ENCODE data around the gene RALGAPA2. TPM values are rescaled to one million over a fixed set of nuclear protein-coding genes. Genes with fewer than 3 reads are reported as not detected.

RALGAPA2 gene
- total RNA-seq, 2 donors from 2014 or later = 36.5 to 53.2 TPM

DNA sequence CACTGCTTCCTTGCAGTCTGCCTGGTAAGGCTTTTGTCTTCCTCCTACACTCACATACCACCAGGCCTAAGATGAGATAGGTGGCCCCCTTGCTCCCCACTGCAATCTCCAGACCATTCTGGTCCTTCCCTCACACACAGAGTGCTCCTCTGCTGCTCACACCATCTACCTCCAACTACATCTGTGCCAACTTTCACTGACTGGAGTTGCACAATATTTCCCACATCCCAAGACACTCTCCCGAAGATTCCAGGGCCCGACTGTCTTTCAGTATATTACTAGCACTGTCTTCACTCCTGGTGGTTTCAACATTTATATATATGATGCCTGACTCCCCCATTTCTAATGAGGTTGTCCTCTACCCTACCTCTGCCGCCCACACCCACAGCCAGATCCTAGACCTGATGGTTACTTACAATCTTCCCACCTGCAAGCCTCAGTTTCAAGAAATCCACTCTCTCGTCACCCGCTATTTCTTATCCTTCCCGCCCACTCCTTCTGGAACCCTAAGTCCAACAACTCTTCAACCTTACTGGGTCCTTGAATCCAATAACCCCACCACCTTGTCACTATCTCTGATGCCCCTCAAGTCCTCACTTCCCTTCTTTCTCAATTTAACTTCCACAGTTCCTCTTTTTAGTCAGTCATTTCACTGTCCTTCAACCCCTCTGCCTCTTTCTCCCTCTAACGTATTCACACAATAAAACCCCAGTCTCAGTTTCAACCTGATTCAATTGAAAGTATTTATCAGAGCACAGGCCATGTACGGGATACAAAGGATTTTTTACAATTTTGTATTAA lies 21.6 kb downstream of the RALGAPA2 start:
- peaks cover 6% of the 10 kb centered on the region for H3K4me1 ChIP-seq (replicated peaks)
- no peaks in the 10 kb centered on the region for H3K36me3 ChIP-seq
- H3K27ac ChIP-seq = no peak overlapping the region
- no peak overlapping the region for H3K4me3 ChIP-seq
- H3K9me3 ChIP-seq = no peaks in the 10 kb centered on the region
- intact Hi-C loops (cut with DNase I) = no loop called here
- TF ChIP-seq POLR2A (IDR thresholded peaks at IDR 0.05) (no peak), POLR2AphosphoS5 (IDR thresholded peaks at IDR 0.05) (no peak)
- TF ChIP-seq, protein P1, sequence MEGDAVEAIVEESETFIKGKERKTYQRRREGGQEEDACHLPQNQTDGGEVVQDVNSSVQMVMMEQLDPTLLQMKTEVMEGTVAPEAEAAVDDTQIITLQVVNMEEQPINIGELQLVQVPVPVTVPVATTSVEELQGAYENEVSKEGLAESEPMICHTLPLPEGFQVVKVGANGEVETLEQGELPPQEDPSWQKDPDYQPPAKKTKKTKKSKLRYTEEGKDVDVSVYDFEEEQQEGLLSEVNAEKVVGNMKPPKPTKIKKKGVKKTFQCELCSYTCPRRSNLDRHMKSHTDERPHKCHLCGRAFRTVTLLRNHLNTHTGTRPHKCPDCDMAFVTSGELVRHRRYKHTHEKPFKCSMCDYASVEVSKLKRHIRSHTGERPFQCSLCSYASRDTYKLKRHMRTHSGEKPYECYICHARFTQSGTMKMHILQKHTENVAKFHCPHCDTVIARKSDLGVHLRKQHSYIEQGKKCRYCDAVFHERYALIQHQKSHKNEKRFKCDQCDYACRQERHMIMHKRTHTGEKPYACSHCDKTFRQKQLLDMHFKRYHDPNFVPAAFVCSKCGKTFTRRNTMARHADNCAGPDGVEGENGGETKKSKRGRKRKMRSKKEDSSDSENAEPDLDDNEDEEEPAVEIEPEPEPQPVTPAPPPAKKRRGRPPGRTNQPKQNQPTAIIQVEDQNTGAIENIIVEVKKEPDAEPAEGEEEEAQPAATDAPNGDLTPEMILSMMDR (IDR thresholded peaks at IDR 0.05) = no peak
- WGBS = 90% methylated on average over 8 of the region's 8 CpGs
- no peaks in the 10 kb centered on the region for H3K27me3 ChIP-seq (replicated peaks; ENCODE audit: insufficient read depth)
- DNase-seq (ENCODE audit: low spot score) = no peak

DNA sequence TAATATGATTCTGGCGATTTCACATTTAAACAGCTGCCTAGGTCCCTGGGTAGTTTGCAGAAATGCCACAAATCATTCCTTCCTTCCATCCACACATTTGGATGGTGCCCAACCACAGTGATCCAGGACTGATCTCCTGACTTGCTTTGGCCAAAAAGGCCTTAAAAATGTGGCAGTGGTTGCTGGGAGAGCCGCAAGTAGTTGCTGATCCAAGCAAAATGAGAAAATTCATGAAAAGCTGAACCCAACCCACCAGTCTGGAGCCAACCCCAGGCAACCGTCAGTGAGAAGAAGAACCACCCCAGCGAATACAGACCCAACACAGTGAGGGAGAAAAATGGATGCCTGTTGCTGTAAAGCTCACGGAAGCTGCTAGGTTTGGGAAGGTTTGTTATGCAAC lies 25.1 kb downstream of the RALGAPA2 start:
- no peak for DNase-seq (ENCODE audit: low spot score)
- Histone ChIP-seq H3K27ac (no peak overlapping the region), H3K9me3 (no peaks in the 10 kb centered on the region), H3K36me3 (no peaks in the 10 kb centered on the region), H3K27me3 (replicated peaks; ENCODE audit: insufficient read depth) (no peaks in the 10 kb centered on the region), H3K4me1 (replicated peaks) (no peaks in the 10 kb centered on the region), H3K4me3 (no peak overlapping the region)
- 94% methylated on average over 5 of the region's 5 CpGs for WGBS
- TF ChIP-seq POLR2A (IDR thresholded peaks at IDR 0.05) (no peak), POLR2AphosphoS5 (IDR thresholded peaks at IDR 0.05) (no peak)
- TF ChIP-seq, protein P1 (IDR thresholded peaks at IDR 0.05) = no peak
- intact Hi-C loops (cut with DNase I) = no loop called here

- TF ChIP-seq, protein P1 (IDR thresholded peaks at IDR 0.05) = no peak
- no peak for TF ChIP-seq POLR2A (IDR thresholded peaks at IDR 0.05)
- no peak for TF ChIP-seq POLR2AphosphoS5 (IDR thresholded peaks at IDR 0.05)
- 89% methylated on average over 3 of the region's 3 CpGs for WGBS
- H3K4me3 ChIP-seq = no peak overlapping the region
Observed at GRCh38 chr20:20685635-20686034, 26.8 kb downstream of the RALGAPA2 start.

DNA sequence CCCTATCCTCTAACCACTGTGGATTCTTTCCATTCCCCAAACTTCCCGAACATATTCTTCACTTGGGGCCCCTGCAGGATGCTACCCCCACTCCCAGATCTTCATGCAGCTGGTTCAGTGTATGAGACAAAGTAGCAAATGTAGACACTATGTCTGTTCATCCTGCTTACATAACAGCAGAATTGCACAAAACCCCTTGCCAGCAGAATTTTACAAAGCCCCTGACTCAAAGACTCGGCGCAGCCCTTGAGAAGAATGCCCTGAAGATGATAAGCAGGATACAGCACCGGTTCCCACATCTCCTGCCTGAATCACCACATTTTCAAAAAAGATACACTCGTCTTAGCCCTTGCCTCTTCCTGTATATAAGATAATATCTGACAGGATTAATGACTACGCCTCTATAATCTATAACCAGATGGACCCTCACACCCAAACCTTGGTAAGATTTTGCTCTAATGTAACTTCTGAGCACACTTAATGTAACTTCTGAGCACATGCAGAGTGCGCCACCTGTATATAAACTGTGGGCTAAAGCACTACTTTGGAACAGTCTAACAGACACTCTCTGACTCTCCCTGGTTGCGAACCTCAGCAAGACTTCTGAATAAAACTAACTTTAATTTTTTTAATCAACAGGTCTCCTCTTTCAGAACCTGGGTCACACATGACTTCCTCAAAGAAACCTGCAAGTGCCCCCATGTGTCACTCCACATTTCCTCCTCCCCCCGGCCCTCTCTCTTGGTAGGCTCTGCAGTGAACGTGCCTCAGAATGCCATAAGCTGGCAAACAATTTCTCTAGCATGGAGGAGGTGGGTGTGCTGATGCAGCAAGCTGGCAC lies 28.7 kb downstream of the RALGAPA2 start:
- H3K36me3 ChIP-seq = no peaks in the 10 kb centered on the region
- WGBS = 85% methylated on average over 10 of the region's 10 CpGs
- DNase-seq (ENCODE audit: low spot score) = no peak
- no peak overlapping the region for H3K4me3 ChIP-seq
- H3K27me3 ChIP-seq (replicated peaks; ENCODE audit: insufficient read depth) = no peaks in the 10 kb centered on the region
- H3K9me3 ChIP-seq = no peaks in the 10 kb centered on the region
- intact Hi-C loops (cut with DNase I) = no loop called here
- H3K27ac ChIP-seq = no peak overlapping the region
- no peaks in the 10 kb centered on the region for H3K4me1 ChIP-seq (replicated peaks)
- TF ChIP-seq POLR2A (IDR thresholded peaks at IDR 0.05) (no peak), POLR2AphosphoS5 (IDR thresholded peaks at IDR 0.05) (no peak)
- TF ChIP-seq, protein P1 (IDR thresholded peaks at IDR 0.05) = no peak

More at GRCh38 chr20:20685635-20686034, 26.8 kb downstream of the RALGAPA2 start:
- H3K9me3 ChIP-seq = no peaks in the 10 kb centered on the region
- no peak for DNase-seq (ENCODE audit: low spot score)
- H3K27ac ChIP-seq = no peak overlapping the region
- H3K4me1 ChIP-seq (replicated peaks) = no peaks in the 10 kb centered on the region
- no peaks in the 10 kb centered on the region for H3K36me3 ChIP-seq
- no peaks in the 10 kb centered on the region for H3K27me3 ChIP-seq (replicated peaks; ENCODE audit: insufficient read depth)
- intact Hi-C loops (cut with DNase I) = no loop called here
